ENCODE results near the gene PRKN.
A peak's percentile ranks its signal among the peaks of the same experiment; 100 is the strongest.
"Not testable (repeated sequence)": the region's sequence is repeated elsewhere in the genome, so short reads cannot be mapped to it uniquely, and the experiment has no call there.

PRKN gene

GRCh38 chr6:161496271-161496670, 1231.3 kb downstream of the PRKN start:
- not testable (repeated sequence) for DNase-seq (ENCODE audit: low read depth in 2 of 2)

- no peak for DNase-seq (ENCODE audit: low read depth in 2 of 2)
Measured at GRCh38 chr6:161494566-161494965, 1233.0 kb downstream of the PRKN start.

- DNase-seq (ENCODE audit: low read depth in 2 of 2), result no peak
Measured at GRCh38 chr6:161493576-161494118, 1233.9 kb downstream of the PRKN start.

GRCh38 chr6:161489626-161490306, 1237.8 kb downstream of the PRKN start:
- DNase-seq (ENCODE audit: low read depth in 2 of 2), result no peak

- DNase-seq (ENCODE audit: low read depth in 2 of 2), result no peak
Measured at GRCh38 chr6:161487694-161488093, 1239.9 kb downstream of the PRKN start.

- DNase-seq (ENCODE audit: low read depth in 2 of 2), result no peak
Measured at GRCh38 chr6:161487217-161487531, 1240.4 kb downstream of the PRKN start.

- DNase-seq (ENCODE audit: low read depth in 2 of 2), result no peak
Measured at GRCh38 chr6:161486361-161487216, 1241.0 kb downstream of the PRKN start.

- DNase-seq (ENCODE audit: low read depth in 2 of 2), result no peak
Measured at GRCh38 chr6:161482517-161482858, 1245.1 kb downstream of the PRKN start.

- no peak for DNase-seq (ENCODE audit: low read depth in 2 of 2)
Measured at GRCh38 chr6:161481786-161482516, 1245.6 kb downstream of the PRKN start.

GRCh38 chr6:161480421-161481155, 1247.0 kb downstream of the PRKN start:
- no peak for DNase-seq (ENCODE audit: low read depth in 2 of 2)

- no peak for DNase-seq (ENCODE audit: low read depth in 2 of 2)
Measured at GRCh38 chr6:161479376-161479775, 1248.2 kb downstream of the PRKN start.

GRCh38 chr6:161477876-161478425, 1249.6 kb downstream of the PRKN start:
- no peak for DNase-seq (ENCODE audit: low read depth in 2 of 2)

GRCh38 chr6:161476711-161477110, 1250.9 kb downstream of the PRKN start:
- DNase-seq (ENCODE audit: low read depth in 2 of 2), result no peak

- DNase-seq (ENCODE audit: low read depth in 2 of 2), result no peak
Measured at GRCh38 chr6:161465403-161465802, 1262.2 kb downstream of the PRKN start.

GRCh38 chr6:161463071-161463470, 1264.5 kb downstream of the PRKN start:
- DNase-seq (ENCODE audit: low read depth in 2 of 2), result no peak

- no peak for DNase-seq (ENCODE audit: low read depth in 2 of 2)
Measured at GRCh38 chr6:161462148-161462547, 1265.4 kb downstream of the PRKN start.

GRCh38 chr6:161459008-161459615, 1268.5 kb downstream of the PRKN start:
- DNase-seq (ENCODE audit: low read depth in 2 of 2), result peak; percentile 35 to 47

- DNase-seq (ENCODE audit: low read depth in 2 of 2), result no peak
Measured at GRCh38 chr6:161458201-161458951, 1269.2 kb downstream of the PRKN start.

GRCh38 chr6:161455848-161456247, 1271.7 kb downstream of the PRKN start:
- no peak for DNase-seq (ENCODE audit: low read depth in 2 of 2)

- DNase-seq (ENCODE audit: low read depth in 2 of 2), result no peak
Measured at GRCh38 chr6:161453558-161453957, 1274.0 kb downstream of the PRKN start.
